HepG2 (cell line): ENCODE data around the gene QRSL1. TPM values are rescaled to one million over a fixed set of nuclear protein-coding genes. Genes with fewer than 3 reads are reported as not detected.

Experiments
- ASH2L ChIP-seq: fragments of 300-600, 200-600 bp; sonication (generic); IDR thresholded peaks from 2 replicates; pipeline ENCODE4 v1.7.0; 2017; ENCODE audit warnings: low read depth, mild to moderate bottlenecking, moderate library complexity, mixed read lengths, low read length; ENCODE audit not compliant: insufficient read length
- ATF4 ChIP-seq, 2 experiments: fragments of 450-650 bp in 1 of 2; sonication (generic) in 1 of 2; formaldehyde crosslinking; IDR thresholded peaks; 2 replicates each; pipeline versions ENCODE4 v1.5.0 to v1.8.0; 2020 to 2022; ENCODE audit warnings: mild to moderate bottlenecking in 1 of 2, missing genetic modification reagents in 1 of 2
- BRD4 ChIP-seq: sonication (generic); formaldehyde crosslinking; IDR thresholded peaks from 2 replicates; pipeline ENCODE4 v1.4.0; 2020; ENCODE audit warnings: missing genetic modification reagents
- CREB1 ChIP-seq, 2 experiments: fragments of 450-650 bp in 1 of 2; IDR thresholded peaks; 2 replicates each; pipeline ENCODE4 v1.6.1; 2016 to 2017; ENCODE audit warnings: control low read depth in 1 of 2, mild to moderate bottlenecking in 1 of 2, missing compliant biosample characterization in 1 of 2, missing genetic modification characterization in 1 of 2
- HES4 ChIP-seq: sonication (generic); formaldehyde crosslinking; IDR thresholded peaks from 2 replicates; pipeline ENCODE4 v1.9.0; 2021; ENCODE audit warnings: mild to moderate bottlenecking, missing genetic modification reagents, borderline replicate concordance
- HIVEP1 ChIP-seq: sonication (generic); formaldehyde crosslinking; IDR thresholded peaks from 2 replicates; pipeline ENCODE4 v1.4.0; 2020; ENCODE audit warnings: mild to moderate bottlenecking, missing genetic modification reagents
- KDM5B ChIP-seq: sonication (generic); formaldehyde crosslinking; IDR thresholded peaks from 2 replicates; pipeline ENCODE4 v1.4.0; 2020; ENCODE audit warnings: missing genetic modification reagents, mild to moderate bottlenecking, borderline replicate concordance
- MEIS1 ChIP-seq: sonication (generic); formaldehyde crosslinking; IDR thresholded peaks from 2 replicates; pipeline ENCODE4 v1.9.0; 2021; ENCODE audit warnings: mild to moderate bottlenecking, missing genetic modification reagents, moderate library complexity, borderline replicate concordance
- MXD1 ChIP-seq: sonication (generic); formaldehyde crosslinking; IDR thresholded peaks from 2 replicates; pipeline ENCODE4 v1.4.0; 2020; ENCODE audit warnings: mild to moderate bottlenecking, missing genetic modification reagents
- NFYB ChIP-seq: sonication (generic); formaldehyde crosslinking; IDR thresholded peaks from 2 replicates; pipeline ENCODE4 v1.4.0; 2020; ENCODE audit warnings: missing genetic modification reagents
- NR2F2 ChIP-seq: IDR thresholded peaks from 2 replicates; pipeline ENCODE4 v1.6.1; 2012; ENCODE audit warnings: low read depth, inconsistent platforms, borderline replicate concordance
- PATZ1 ChIP-seq: sonication (generic); formaldehyde crosslinking; IDR thresholded peaks from 2 replicates; pipeline ENCODE4 v1.4.0; 2020; ENCODE audit warnings: missing genetic modification reagents
- SIN3B ChIP-seq: fragments of 150-350 bp; IDR thresholded peaks from 2 replicates; pipeline ENCODE4 v1.6.1; 2014; ENCODE audit warnings: low read length
- TEAD3 ChIP-seq: optimal IDR thresholded peaks from 2 replicates; pipeline ENCODE3; 2016; ENCODE audit warnings: borderline replicate concordance
- ZBTB7A ChIP-seq: sonication (generic); formaldehyde crosslinking; IDR thresholded peaks from 2 replicates; pipeline ENCODE4 v1.8.0; 2022; ENCODE audit warnings: mild to moderate bottlenecking, missing genetic modification reagents
- ZMYM4 ChIP-seq: sonication (generic); formaldehyde crosslinking; IDR thresholded peaks from 2 replicates; pipeline ENCODE4 v1.8.1; 2023; ENCODE audit warnings: mild to moderate bottlenecking, missing genetic modification reagents
- ZNF275 ChIP-seq: sonication (generic); formaldehyde crosslinking; IDR thresholded peaks from 2 replicates; pipeline ENCODE4 v1.8.0; 2022; ENCODE audit warnings: missing genetic modification reagents, mild to moderate bottlenecking, inconsistent platforms, borderline replicate concordance
- ZNF569 ChIP-seq: sonication (generic); formaldehyde crosslinking; IDR thresholded peaks from 2 replicates; pipeline ENCODE4 v1.5.0; 2020; ENCODE audit warnings: mild to moderate bottlenecking, missing genetic modification reagents, moderate library complexity, borderline replicate concordance
- ZNF773 ChIP-seq: sonication (generic); formaldehyde crosslinking; IDR thresholded peaks from 2 replicates; pipeline ENCODE4 v1.4.0; 2020; ENCODE audit warnings: missing genetic modification reagents, borderline replicate concordance
- ZNF784 ChIP-seq: sonication (generic); formaldehyde crosslinking; IDR thresholded peaks from 2 replicates; pipeline ENCODE4 v1.5.1; 2020; ENCODE audit warnings: missing genetic modification reagents, mild to moderate bottlenecking, borderline replicate concordance
- polyA plus RNA-seq, 8 experiments: library from polyadenylated mRNA; depleted of rRNA in 3 of 8; stranded (reverse) in 7 of 8; unstranded in 1 of 8; fragments of >200 nt; fragmentation: Illumina TruSeq in 4 of 8; extraction: Trizol in 4 of 8; gene quantifications; 2 replicates each; pipeline versions ENCODE4 v1.2.1 to v1.2.3, GENCODE V29; 2011 to 2016; ENCODE audit warnings: low read depth in 4 of 8, missing spikeins in 1 of 8, mixed read lengths in 1 of 8; ENCODE audit not compliant: insufficient read depth in 1 of 8
- total RNA-seq, 5 experiments: library from RNA; depleted of rRNA; stranded (reverse); fragments of >200 nt; fragmentation: Illumina TruSeq; extraction: Trizol; gene quantifications; 2 replicates each; pipeline ENCODE4 v1.2.3, GENCODE V29; 2016; ENCODE audit warnings: low read depth in 1 of 5

Gene QRSL1
- total and polyA plus RNA-seq, 2 of the 13 experiments (the other 11 are each of a cell fraction or from before 2014, with no cell fraction given) = 8.2 to 22.3 TPM

- TF ChIP-seq BRD4 (CRISPR knock-in tag) (peak; percentile 90; the same call in 1 of the 2 replicates), ZMYM4 (CRISPR knock-in tag) (peak; percentile 60), TEAD3 (CRISPR knock-in tag) (peak; percentile 41), CREB1 (IDR thresholded peaks at IDR 0.05) (peak; percentile 53; the same call in 1 of the 2 replicates), CREB1 (CRISPR knock-in tag; IDR thresholded peaks at IDR 0.05) (peak; percentile 87), PATZ1 (0 out of 2 replicates have a peak, but pooled peaks have one; percentile 13), ATF4 (CRISPR knock-in tag; IDR thresholded peaks at IDR 0.05) (0 out of 4 replicates have a peak, but pooled peaks of 1 of the 2 experiments have one; percentile 31), ZNF275 (no peak), HIVEP1 (peak; percentile 67; the same call in 1 of the 2 replicates), ASH2L (peak; percentile 100), MEIS1 (CRISPR knock-in tag) (peak; percentile 39; the same call in 1 of the 2 replicates), HES4 (CRISPR knock-in tag) (0 out of 2 replicates have a peak, but pooled peaks have one; percentile 36), ZNF773 (CRISPR knock-in tag) (no peak), KDM5B (CRISPR knock-in tag) (0 out of 2 replicates have a peak, but pooled peaks have one; percentile 75), SIN3B (peak; percentile 86), NR2F2 (peak; percentile 46; the same call in 1 of the 2 replicates), ZBTB7A (CRISPR knock-in tag) (peak; percentile 58; the same call in 1 of the 2 replicates), MXD1 (peak; percentile 80; the same call in 1 of the 2 replicates), ZNF569 (CRISPR knock-in tag) (0 out of 2 replicates have a peak, but pooled peaks have one; percentile 65), ZNF784 (CRISPR knock-in tag) (peak; percentile 53; the same call in 1 of the 2 replicates), NFYB (CRISPR knock-in tag) (peak; percentile 98)
These were observed at the start of gene QRSL1, which contains the start of gene RTN4IP1 (continued) for GRCh38 chr6:106629103-106629858.
